ENCODE results near the gene PEX7.
"Not testable (repeated sequence)": the region's sequence is repeated elsewhere in the genome, so short reads cannot be mapped to it uniquely, and the experiment has no call there.

Gene PEX7

DNA sequence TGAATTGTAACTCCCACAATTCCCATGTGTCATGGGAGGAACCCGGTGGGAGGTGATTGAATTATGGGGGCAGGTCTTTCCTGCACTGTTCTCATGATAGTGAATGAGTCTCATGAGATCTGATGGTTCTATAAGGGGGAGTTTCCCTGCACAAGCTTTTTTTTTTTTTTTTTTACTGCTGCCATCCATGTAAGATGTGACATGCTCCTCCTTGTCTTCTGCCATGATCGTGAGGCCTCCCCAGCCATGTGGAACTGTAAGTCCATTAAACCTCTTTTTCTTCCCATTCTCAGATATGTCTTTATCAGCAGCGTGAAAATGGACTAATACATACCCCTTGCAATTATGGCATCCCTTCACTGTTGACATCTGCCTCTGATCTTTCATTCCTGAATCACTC lies 82.1 kb downstream of the PEX7 start:
- not testable (repeated sequence) for DNase-seq

DNA sequence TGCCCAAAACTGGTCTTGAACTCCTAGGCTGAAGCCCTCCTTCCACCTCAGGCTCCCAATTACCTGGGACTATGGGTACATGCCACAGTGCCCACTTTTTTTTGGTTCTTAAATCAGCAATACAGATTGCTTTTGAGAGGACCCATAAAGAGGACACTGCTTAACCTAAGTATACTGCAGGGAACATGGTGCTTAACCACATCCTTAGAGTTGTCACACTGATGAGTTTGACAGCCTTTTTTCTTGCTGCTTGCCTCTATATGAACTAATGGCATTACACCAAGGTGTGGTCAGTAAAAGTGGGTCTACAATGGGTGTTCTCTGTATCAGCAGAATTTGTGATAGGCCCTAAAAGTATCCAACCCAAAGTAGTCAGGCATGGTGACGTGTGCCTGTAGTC lies 92.6 kb downstream of the PEX7 start:
- DNase-seq, result no peak

DNA sequence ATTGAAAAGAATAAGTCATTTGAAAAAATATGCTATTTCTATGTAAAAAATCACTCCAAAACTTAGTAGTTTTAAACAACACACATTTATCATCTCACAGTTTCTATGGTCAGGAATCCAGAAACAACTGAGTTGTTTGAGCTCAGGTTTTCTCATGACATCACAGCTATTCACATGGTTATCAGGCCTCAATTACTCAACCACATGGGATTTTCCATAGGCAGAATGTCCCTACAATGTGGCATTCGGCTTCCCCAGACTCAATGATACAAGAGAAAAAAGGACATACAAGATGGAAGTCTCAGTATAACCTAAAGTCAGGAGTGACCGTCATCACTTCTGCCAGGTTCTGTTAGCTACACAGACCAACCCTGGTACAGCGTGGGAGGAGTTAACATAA lies 96.3 kb downstream of the PEX7 start:
- no peak for DNase-seq

DNA sequence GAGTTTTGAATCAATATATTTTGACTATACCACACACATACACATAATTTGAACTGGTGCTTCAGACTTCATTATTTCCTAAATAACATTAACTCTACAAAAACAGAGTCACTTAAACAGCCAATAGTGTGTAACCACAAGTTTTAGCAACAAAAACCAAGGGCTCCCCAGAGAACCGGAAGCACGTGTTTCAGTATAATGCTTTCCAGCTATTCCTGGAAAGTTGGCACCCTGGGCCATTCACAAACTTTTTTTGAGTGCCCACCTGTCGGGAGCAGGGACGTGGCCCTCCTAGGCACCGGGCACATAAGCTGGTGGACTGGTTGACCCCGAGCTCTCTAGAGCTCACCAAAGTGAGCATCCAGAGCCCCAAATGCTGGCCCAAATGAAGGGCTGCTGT lies 97.8 kb downstream of the PEX7 start:
- no peak for DNase-seq

- DNase-seq, result no peak
Observed at GRCh38 chr6:136920671-136921380, 98.4 kb downstream of the PEX7 start.

- DNase-seq, result no peak
Observed at GRCh38 chr6:136921381-136921935, 99.1 kb downstream of the PEX7 start.

- no peak for DNase-seq
Observed at GRCh38 chr6:136921936-136922684, 99.7 kb downstream of the PEX7 start, which contains the start of gene SLC35D3. SLC35D3 (plus strand) TSS chr6:136922301; CDS start chr6:136922429, 128 bp downstream.

DNA sequence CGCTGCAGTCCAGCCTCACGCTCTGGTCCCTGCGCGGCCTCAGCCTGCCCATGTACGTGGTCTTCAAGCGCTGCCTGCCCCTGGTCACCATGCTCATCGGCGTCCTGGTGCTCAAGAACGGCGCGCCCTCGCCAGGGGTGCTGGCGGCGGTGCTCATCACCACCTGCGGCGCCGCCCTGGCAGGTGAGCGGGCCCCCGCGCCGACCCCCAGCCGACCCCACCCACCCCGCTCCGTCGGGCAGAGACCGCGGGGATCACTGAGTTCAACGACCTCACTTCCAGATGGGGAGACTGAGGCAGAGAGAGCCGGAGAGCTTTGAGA lies 100.3 kb downstream of the PEX7 start:
- DNase-seq, result no peak

GRCh38 chr6:136923116-136923953 lies 100.9 kb downstream of the PEX7 start:
- DNase-seq, result no peak

GRCh38 chr6:136923954-136924673 lies 101.7 kb downstream of the PEX7 start:
- no peak for DNase-seq

- no peak for DNase-seq
Observed at GRCh38 chr6:136926383-136926782, 104.0 kb downstream of the PEX7 start.

- no peak for DNase-seq
Observed at GRCh38 chr6:136927292-136927691, 104.9 kb downstream of the PEX7 start.

- no peak for DNase-seq
Observed at GRCh38 chr6:136930528-136930927, 108.1 kb downstream of the PEX7 start.

DNA sequence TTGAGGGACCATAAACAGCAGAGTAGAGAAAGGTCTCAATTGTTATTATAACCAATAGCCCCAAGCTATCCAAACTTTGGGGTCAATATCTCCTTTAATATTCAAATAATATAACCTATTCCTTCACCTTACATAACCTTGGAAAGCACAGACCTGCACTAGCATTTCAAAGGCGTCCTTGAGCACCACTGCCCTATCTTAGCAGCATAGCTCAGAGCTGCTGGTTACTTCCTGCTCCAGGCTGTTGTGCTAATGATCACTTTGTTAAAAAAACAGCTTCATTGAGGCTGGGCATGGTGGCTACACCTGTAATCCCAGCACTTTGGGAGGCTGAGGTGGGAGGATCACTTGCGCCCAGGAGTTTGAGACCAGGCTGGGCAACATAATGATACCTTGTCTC lies 110.2 kb downstream of the PEX7 start:
- DNase-seq, result no peak

- no peak for DNase-seq
Observed at GRCh38 chr6:136945072-136945471, 122.7 kb downstream of the PEX7 start.

DNA sequence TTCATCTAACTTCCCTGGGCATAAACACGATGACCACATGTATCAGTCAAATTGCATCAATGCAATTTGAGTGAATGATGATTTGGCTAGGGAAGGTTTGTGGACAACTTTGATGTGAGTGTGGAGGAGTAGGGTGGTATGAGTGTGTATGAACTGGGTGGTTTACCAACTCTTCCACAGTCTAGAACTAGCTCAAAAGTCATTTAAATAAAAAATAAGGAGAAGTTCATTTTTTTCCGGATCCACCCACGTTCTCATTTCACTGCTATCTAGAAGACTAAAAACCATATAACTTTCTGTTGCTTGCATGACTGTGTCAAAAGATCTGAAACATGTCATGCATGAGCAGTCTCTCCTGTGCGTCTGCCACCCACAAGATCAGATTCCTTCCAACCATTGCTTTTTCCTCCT lies 123.3 kb downstream of the PEX7 start:
- DNase-seq, result no peak

DNA sequence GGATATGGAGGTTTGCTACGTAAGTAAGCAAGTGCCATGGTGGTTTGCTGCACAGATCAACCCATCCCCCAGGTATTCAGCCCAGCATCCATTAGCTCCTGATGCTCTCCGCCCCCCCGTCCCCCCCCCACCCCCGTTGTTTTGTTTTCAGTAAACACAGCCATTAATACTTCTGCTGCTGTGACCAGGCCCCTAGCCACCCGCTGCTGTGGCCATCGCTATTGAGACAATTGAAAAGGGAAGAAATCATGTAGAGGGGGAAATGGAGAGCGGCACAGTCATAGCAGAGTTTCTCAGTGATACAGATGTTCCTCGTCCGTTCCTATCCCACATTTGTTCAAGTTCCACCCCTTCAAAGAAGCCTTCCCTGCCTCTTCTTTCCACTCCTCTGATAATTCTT lies 124.6 kb downstream of the PEX7 start:
- DNase-seq, result no peak

GRCh38 chr6:136949957-136950356 lies 127.6 kb downstream of the PEX7 start:
- DNase-seq, result not testable (repeated sequence)

GRCh38 chr6:136950436-136951126 lies 128.2 kb downstream of the PEX7 start:
- DNase-seq, result no peak

GRCh38 chr6:136952714-136953260 lies 130.4 kb downstream of the PEX7 start:
- no peak for DNase-seq

- no peak for DNase-seq
Observed at GRCh38 chr6:136955123-136955522, 132.7 kb downstream of the PEX7 start.
